Activated CD4-positive, alpha-beta T cell treated with anti-CD3 and anti-CD28 coated beads, Interleukin-2, amount 50 U/mL, for 24 hours (primary cell): ENCODE data around the gene PSMB1.
"Not testable (repeated sequence)": the region's sequence is repeated elsewhere in the genome, so short reads cannot be mapped to it uniquely, and the experiment has no call there.

Experiments used
- DNase-seq, 2 donors: peaks; one replicate each; pipeline ENCODE4 v3.0.0-alpha.2; 2020; ENCODE audit warnings: low read depth in 1 of 2, low spot score in 1 of 2

Gene PSMB1

GRCh38 chr6:170504479-170504878, 48.6 kb downstream of the PSMB1 start:
- no peak for DNase-seq

- DNase-seq, result no peak
Observed at GRCh38 chr6:170503414-170503761, 49.7 kb downstream of the PSMB1 start.

DNA sequence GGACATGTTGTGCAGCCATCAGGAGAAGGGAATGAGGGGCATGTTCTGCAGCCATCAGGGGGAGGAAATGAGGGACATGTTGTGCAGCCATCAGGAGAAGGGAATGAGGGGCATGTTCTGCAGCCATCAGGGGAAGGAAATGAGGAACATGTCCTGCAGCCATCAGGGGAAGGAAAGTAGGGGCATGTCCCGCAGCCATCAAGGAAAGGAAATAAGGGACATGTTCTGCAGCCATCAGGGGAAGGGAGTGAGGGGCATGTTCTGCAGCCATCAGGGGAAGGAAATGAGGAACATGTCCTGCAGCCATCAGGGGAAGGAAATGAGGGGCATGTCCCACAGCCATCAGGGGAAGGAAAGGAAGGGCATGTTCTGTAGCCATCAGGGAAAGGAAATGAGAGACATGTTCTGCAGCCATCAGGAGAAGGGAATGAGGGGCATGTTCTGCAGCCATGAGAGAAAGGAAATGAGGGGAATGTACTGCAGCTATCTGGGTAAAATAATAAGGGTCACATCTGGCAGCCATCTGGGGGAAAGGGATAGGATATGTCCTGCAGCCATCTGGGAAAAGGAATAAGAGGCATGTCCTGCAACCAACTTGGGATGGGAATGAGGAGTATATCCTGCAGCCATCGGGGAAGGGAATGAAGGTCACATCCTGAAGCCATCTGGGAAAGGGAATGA, 50.2 kb downstream of the PSMB1 start:
- DNase-seq, result not testable (repeated sequence)

- not testable (repeated sequence) for DNase-seq
Observed at GRCh38 chr6:170502268-170502667, 50.8 kb downstream of the PSMB1 start.

DNA sequence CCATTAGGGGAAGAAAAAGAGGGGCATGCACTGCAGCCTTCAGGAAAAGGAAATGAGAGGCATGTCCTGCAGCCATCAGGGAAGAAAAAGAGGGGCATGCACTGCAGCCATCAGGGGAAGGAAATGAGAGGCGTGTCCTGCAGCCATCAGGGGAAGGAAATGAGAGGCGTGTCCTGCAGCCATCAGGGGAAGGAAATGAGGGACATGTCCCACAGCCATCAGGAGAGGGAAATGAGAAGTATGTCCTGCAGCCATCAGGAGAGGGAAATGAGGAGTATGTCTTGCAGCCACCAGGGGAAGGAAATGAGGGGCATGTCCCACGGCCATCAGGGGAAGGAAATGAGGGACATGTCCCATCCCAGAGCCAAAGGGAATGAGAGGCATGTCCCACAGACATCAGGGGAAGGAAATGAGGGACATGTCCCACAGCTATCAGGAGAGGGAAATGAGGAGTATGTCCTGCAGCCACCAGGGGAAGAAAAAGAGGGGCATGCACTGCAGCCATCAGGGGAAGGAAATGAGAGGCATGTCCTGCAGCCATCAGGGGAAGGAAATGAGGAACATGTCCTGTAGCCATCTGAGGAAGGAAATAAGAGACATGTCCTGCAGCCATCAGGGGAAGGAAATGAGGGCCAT, 52.0 kb downstream of the PSMB1 start:
- DNase-seq, result no peak

- no peak for DNase-seq
Observed at GRCh38 chr6:170497841-170498301, 55.2 kb downstream of the PSMB1 start.

DNA sequence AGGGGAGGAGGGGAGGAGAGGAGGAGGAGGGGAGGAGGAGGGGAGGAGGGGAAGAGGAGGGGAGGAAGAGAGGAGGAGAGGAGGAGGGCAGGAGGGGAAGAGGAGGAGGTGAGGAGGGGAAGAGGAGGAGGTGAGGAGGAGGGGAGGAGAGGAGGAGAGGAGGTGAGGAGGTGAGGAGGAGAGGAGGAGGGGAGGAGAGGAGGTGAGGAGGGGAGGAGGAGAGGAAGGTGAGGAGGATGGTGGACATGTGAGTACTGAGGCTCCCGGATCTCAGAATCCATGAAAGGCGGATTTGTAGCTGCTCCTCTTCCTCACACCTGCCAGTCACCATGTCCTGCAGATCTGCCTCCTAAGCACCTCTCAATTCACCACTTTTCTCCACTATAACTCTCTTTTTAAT, 59.8 kb downstream of the PSMB1 start:
- no peak for DNase-seq

- DNase-seq, result no peak
Observed at GRCh38 chr6:170490259-170490658, 62.8 kb downstream of the PSMB1 start.

DNA sequence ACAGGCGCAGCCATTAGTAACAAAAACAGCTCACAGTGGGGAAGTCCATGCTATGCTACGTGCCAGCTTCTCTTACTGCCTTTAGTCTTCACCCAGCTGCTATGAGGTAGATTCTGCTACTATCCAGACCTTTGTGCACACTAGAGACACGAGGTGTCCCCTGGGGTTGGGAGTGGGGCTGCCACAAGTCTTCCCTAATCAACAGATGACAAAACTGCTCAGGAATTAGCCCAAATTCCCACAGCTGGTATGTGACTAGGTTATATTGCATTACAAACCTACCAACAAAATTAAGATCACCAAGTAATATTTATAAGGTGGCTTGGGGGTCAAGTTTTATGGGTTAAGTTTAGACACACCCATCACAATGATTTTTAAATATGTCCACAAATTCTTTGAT, 63.3 kb downstream of the PSMB1 start:
- DNase-seq, result no peak

- no peak for DNase-seq
Observed at GRCh38 chr6:170487707-170488329, 65.3 kb downstream of the PSMB1 start.

DNA sequence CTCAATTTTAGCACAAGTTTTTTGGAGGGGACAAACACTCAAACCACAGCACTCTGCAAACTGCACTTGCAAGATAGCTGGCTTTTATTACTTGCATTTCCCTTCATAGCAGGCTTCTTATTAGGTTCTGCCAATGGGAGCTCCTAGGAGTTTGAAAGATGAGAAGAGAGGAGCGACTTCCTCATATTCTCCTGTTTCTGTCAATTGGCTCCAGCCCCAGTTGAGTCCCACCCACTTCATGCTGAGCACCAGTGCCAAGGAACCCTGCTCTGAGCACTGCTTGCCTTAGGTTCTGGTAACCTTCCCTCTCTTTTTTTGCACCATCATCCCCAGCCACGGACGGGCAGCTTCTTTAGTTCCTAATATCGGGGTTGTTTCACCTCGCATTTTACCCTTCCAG, 67.9 kb downstream of the PSMB1 start:
- no peak for DNase-seq
